A549 (cell line): ENCODE measurements around the gene CLTCL1.

Experiments used
- CTCF ChIP-seq: fragments of >200 bp; sonication (Bioruptor Twin); formaldehyde crosslinking; IDR thresholded peaks from 3 replicates; pipeline ENCODE4 v1.5.1; 2016
- EP300 ChIP-seq, 2 experiments: fragments of >200 bp; sonication (Bioruptor Twin); formaldehyde crosslinking; IDR thresholded peaks; 2 replicates in 1 of 2; 3 replicates in 1 of 2; pipeline ENCODE4 v1.6.1; 2016 to 2017
- MAX ChIP-seq: IDR thresholded peaks from 2 replicates; pipeline ENCODE4 v1.6.1; 2012
- NR3C1 ChIP-seq: fragments of >200 bp; sonication (Bioruptor Twin); formaldehyde crosslinking; IDR thresholded peaks from 3 replicates; pipeline ENCODE4 v1.6.1; 2017

- TF ChIP-seq CTCF (no peak), EP300 (IDR thresholded peaks at IDR 0.05) (no peak), NR3C1 (no peak), MAX (no peak)
These were observed 58.3 kb downstream of the CLTCL1 start for GRCh38 chr22:19233189-19233661.
